Hepatocyte (in vitro differentiated cells): ENCODE results near the gene LDLRAD4. TPM values are rescaled to one million over a fixed set of nuclear protein-coding genes. Genes with fewer than 3 reads are reported as not detected.

Experiments used
- DNase-seq: peaks from one replicate; pipeline ENCODE4 v3.0.0-alpha.2; 2016; ENCODE audit warnings: low spot score
- H2AFZ ChIP-seq: fragments of 200-600 bp; sonication (generic); 2 replicates; pipeline ENCODE4 v1.6.0; 2016; ENCODE audit warnings: antibody characterized with exemption, mild to moderate bottlenecking
- H3K27ac ChIP-seq: fragments of 200-600 bp; sonication (generic); 2 replicates; pipeline ENCODE4 v1.5.1; 2016; ENCODE audit warnings: mild to moderate bottlenecking
- H3K27me3 ChIP-seq: fragments of 200-600 bp; sonication (generic); 2 replicates; pipeline ENCODE4 v1.6.1; 2016
- H3K36me3 ChIP-seq: fragments of 200-600 bp; sonication (generic); replicated peaks from 2 replicates; pipeline ENCODE4 v1.5.1; 2016; ENCODE audit warnings: low read depth; ENCODE audit not compliant: insufficient read depth
- H3K4me1 ChIP-seq: fragments of 200-600 bp; sonication (generic); 2 replicates; pipeline ENCODE4 v1.5.1; 2016; ENCODE audit warnings: mild to moderate bottlenecking, moderate library complexity; ENCODE audit not compliant: insufficient read depth
- H3K4me2 ChIP-seq: fragments of 200-600 bp; sonication (generic); 2 replicates; pipeline ENCODE4 v1.6.0; 2016
- H3K4me3 ChIP-seq: fragments of 200-600 bp; sonication (generic); 2 replicates; pipeline ENCODE4 v1.5.1; 2016; ENCODE audit warnings: mild to moderate bottlenecking
- H3K79me2 ChIP-seq: fragments of 200-600 bp; sonication (generic); 2 replicates; pipeline ENCODE4 v1.6.0; 2017; ENCODE audit warnings: mild to moderate bottlenecking
- H3K9me2 ChIP-seq: fragments of 200-600 bp; sonication (generic); replicated peaks from 2 replicates; pipeline ENCODE4 v1.6.0; 2017; ENCODE audit warnings: mild to moderate bottlenecking; ENCODE audit not compliant: insufficient read depth
- H3K9me3 ChIP-seq: fragments of 200-600 bp; sonication (generic); 2 replicates; pipeline ENCODE4 v1.5.1; 2016; ENCODE audit warnings: low read depth, mild to moderate bottlenecking
- H4K20me1 ChIP-seq: fragments of 200-600 bp; sonication (generic); 2 replicates; pipeline ENCODE4 v1.6.0; 2016; ENCODE audit warnings: mild to moderate bottlenecking; ENCODE audit not compliant: insufficient read depth, poor library complexity, severe bottlenecking
- EZH2 ChIP-seq: fragments of 200-600 bp; sonication (generic); IDR thresholded peaks from 2 replicates; pipeline ENCODE4 v1.6.1; 2016; ENCODE audit warnings: antibody characterized with exemption, mild to moderate bottlenecking, borderline replicate concordance
- EZH2phosphoT487 ChIP-seq: fragments of 200-600 bp; sonication (generic); IDR thresholded peaks from one replicate; pipeline ENCODE4 v1.6.1; 2018; ENCODE audit warnings: antibody characterized with exemption, mild to moderate bottlenecking, low read depth, moderate library complexity; ENCODE audit not compliant: unreplicated experiment, severe bottlenecking
- WGBS: methylation state at CpG from one replicate; pipeline ENCODE4 v1.1.6; 2016; ENCODE audit warnings: low lambda C conversion rate; ENCODE audit errors: missing lambda C conversion rate; 5-methylcytosine and 5-hydroxymethylcytosine counted together
- polyA plus RNA-seq: library from polyadenylated mRNA; unstranded; fragments of >200 nt; fragmentation: Nextera tagmentation; extraction: Ambion mirVana; gene quantifications from 2 replicates; pipeline ENCODE4 v1.2.1, GENCODE V29; 2016
- total RNA-seq: library from RNA; depleted of rRNA; stranded (reverse); fragments of >200 nt; gene quantifications from 2 replicates; pipeline ENCODE4 v1.2.3, GENCODE V29; 2014
- TF ChIP-seq, protein P1 (sequence below): fragments of 200-600 bp; sonication (generic); IDR thresholded peaks from 2 replicates; pipeline ENCODE4 v1.5.1; 2016; ENCODE audit warnings: antibody characterized with exemption, mild to moderate bottlenecking; ENCODE audit not compliant: poor library complexity

Gene LDLRAD4
- total and polyA plus RNA-seq, 2 experiments from 2014 or later: 15.1 to 29.0 TPM

DNA sequence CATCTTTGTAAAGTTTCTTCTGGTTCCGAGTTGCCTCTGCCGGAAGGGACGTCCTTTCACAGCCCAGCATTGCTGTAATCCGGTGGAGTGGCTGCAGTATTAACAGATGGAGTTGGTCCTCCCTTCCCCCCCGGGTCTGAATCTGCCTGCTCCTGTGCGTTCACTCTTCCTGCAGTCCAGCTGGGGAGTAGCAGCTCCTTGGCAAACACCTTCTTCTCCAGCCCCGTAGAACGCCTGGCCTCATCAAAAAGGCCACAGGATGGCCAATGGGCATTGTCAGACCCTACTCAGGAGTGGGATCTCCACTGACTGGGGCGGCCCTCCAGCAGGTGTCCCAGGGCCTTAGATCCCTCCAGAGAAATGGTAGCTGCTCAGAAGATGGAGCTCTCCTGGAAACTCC lies 273.8 kb downstream of the LDLRAD4 start:
- Histone ChIP-seq H3K4me2 (no peak overlapping the region), H3K27me3 (no peaks in the 10 kb centered on the region), H2AFZ (no peak overlapping the region), H3K36me3 (no peaks in the 10 kb centered on the region), H3K4me3 (no peak overlapping the region), H3K9me2 (no peaks in the 10 kb centered on the region), H3K4me1 (peaks cover 5% of the 10 kb centered on the region), H3K9me3 (no peaks in the 10 kb centered on the region), H4K20me1 (no peaks in the 10 kb centered on the region), H3K27ac (no peak overlapping the region), H3K79me2 (no peaks in the 10 kb centered on the region)
- no peak for DNase-seq
- 94% methylated on average over 8 of the region's 9 CpGs for WGBS
- TF ChIP-seq EZH2: no peak
- no peak for TF ChIP-seq EZH2phosphoT487
- TF ChIP-seq, protein P1, sequence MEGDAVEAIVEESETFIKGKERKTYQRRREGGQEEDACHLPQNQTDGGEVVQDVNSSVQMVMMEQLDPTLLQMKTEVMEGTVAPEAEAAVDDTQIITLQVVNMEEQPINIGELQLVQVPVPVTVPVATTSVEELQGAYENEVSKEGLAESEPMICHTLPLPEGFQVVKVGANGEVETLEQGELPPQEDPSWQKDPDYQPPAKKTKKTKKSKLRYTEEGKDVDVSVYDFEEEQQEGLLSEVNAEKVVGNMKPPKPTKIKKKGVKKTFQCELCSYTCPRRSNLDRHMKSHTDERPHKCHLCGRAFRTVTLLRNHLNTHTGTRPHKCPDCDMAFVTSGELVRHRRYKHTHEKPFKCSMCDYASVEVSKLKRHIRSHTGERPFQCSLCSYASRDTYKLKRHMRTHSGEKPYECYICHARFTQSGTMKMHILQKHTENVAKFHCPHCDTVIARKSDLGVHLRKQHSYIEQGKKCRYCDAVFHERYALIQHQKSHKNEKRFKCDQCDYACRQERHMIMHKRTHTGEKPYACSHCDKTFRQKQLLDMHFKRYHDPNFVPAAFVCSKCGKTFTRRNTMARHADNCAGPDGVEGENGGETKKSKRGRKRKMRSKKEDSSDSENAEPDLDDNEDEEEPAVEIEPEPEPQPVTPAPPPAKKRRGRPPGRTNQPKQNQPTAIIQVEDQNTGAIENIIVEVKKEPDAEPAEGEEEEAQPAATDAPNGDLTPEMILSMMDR: no peak

DNA sequence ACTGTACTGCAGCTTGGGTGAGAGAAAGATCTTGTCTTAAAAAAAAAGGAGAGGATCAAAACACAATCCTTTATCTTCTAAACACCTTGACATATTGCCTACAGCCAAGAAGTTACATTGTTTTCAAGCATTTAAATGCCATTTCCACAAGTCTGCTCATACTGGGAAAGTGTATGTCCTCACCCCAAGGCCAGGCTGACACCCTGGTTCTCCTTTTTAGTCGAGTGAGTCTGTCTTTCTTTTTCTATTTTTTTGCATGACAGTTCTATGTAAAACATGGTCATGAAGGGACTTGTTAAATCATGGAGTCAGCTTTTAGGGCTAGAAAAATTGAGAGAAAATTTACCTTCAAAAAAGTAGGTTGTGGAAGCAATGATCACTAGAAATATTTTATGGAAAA lies 274.5 kb downstream of the LDLRAD4 start:
- no peak for DNase-seq
- Histone ChIP-seq H3K9me2 (no peaks in the 10 kb centered on the region), H3K27me3 (no peaks in the 10 kb centered on the region), H3K4me3 (no peak overlapping the region), H3K36me3 (no peaks in the 10 kb centered on the region), H3K4me2 (no peak overlapping the region), H4K20me1 (no peaks in the 10 kb centered on the region), H3K79me2 (no peaks in the 10 kb centered on the region), H2AFZ (no peak overlapping the region), H3K27ac (no peak overlapping the region), H3K9me3 (no peaks in the 10 kb centered on the region), H3K4me1 (peaks cover 5% of the 10 kb centered on the region)
- no peak for TF ChIP-seq EZH2
- TF ChIP-seq, protein P1: no peak
- no peak for TF ChIP-seq EZH2phosphoT487
- 77% methylated on average over 1 of the region's 1 CpG for WGBS

GRCh38 chr18:13493725-13494124 lies 275.2 kb downstream of the LDLRAD4 start:
- Histone ChIP-seq H3K79me2 (no peaks in the 10 kb centered on the region), H3K36me3 (no peaks in the 10 kb centered on the region), H3K9me3 (no peaks in the 10 kb centered on the region), H4K20me1 (no peaks in the 10 kb centered on the region), H3K4me2 (no peak overlapping the region), H3K27me3 (no peaks in the 10 kb centered on the region), H3K9me2 (no peaks in the 10 kb centered on the region), H3K4me1 (peaks cover 5% of the 10 kb centered on the region), H3K4me3 (no peak overlapping the region), H3K27ac (no peak overlapping the region), H2AFZ (no peak overlapping the region)
- no peak for DNase-seq
- WGBS: 88% methylated on average over 16 of the region's 16 CpGs
- TF ChIP-seq EZH2 (no peak), EZH2phosphoT487 (no peak)
- TF ChIP-seq, protein P1: no peak
